H9 (cell line): ENCODE results near the gene PREP. TPM values are rescaled to one million over a fixed set of nuclear protein-coding genes. Genes with fewer than 3 reads are reported as not detected.

Experiments used
- DNase-seq: peaks from one replicate; pipeline ENCODE4 v3.0.0-alpha.2; 2017
- H2AFZ ChIP-seq: one replicate; pipeline ENCODE4 v1.6.1; 2013; ENCODE audit warnings: mild to moderate bottlenecking, low read length, control low read depth, moderate library complexity
- H2AK5ac ChIP-seq: 2 replicates; pipeline ENCODE4 v1.6.1; 2013; ENCODE audit warnings: low read length, control low read depth, mixed read lengths; ENCODE audit not compliant: insufficient read length
- H2BK120ac ChIP-seq: one replicate; pipeline ENCODE4 v1.6.1; 2013; ENCODE audit warnings: low read depth, mild to moderate bottlenecking, low read length, control low read depth, inconsistent platforms; ENCODE audit not compliant: poor library complexity, severe bottlenecking
- H2BK12ac ChIP-seq: 2 replicates; pipeline ENCODE4 v1.6.1; 2013; ENCODE audit warnings: low read length, control low read depth, mixed read lengths, low read depth; ENCODE audit not compliant: insufficient read length
- H2BK15ac ChIP-seq: 2 replicates; pipeline ENCODE4 v1.6.1; 2013; ENCODE audit warnings: low read depth, low read length, control low read depth
- H2BK20ac ChIP-seq: one replicate; pipeline ENCODE4 v1.6.1; 2013; ENCODE audit warnings: low read depth, mild to moderate bottlenecking, low read length, control low read depth, inconsistent platforms; ENCODE audit not compliant: poor library complexity, severe bottlenecking
- H2BK5ac ChIP-seq: 2 replicates; pipeline ENCODE4 v1.6.1; 2013; ENCODE audit warnings: low read length, control low read depth, mixed read lengths; ENCODE audit not compliant: insufficient read length
- H3K14ac ChIP-seq: 2 replicates; pipeline ENCODE4 v1.6.1; 2013; ENCODE audit warnings: low read length, control low read depth; ENCODE audit not compliant: insufficient read depth
- H3K18ac ChIP-seq: 2 replicates; pipeline ENCODE4 v1.6.1; 2013; ENCODE audit warnings: low read depth, mild to moderate bottlenecking, mixed read lengths, low read length, control low read depth; ENCODE audit not compliant: insufficient read length
- H3K23ac ChIP-seq: 2 replicates; pipeline ENCODE4 v1.6.1; 2013; ENCODE audit warnings: low read length, control low read depth, mixed read lengths, low read depth; ENCODE audit not compliant: insufficient read length
- H3K23me2 ChIP-seq: 2 replicates; pipeline ENCODE4 v1.6.1; 2013; ENCODE audit warnings: low read depth, mild to moderate bottlenecking, mixed read lengths, low read length, control low read depth; ENCODE audit not compliant: insufficient read length, poor library complexity, severe bottlenecking
- H3K27ac ChIP-seq: 2 replicates; pipeline ENCODE4 v1.5.1; 2013; ENCODE audit warnings: low read length, control low read depth, mixed read lengths, low read depth; ENCODE audit not compliant: insufficient read length
- H3K27me3 ChIP-seq: 2 replicates; pipeline ENCODE4 v1.6.1; 2013; ENCODE audit warnings: low read length, control low read depth, inconsistent platforms; ENCODE audit not compliant: insufficient read depth
- H3K4ac ChIP-seq: 2 replicates; pipeline ENCODE4 v1.6.1; 2013; ENCODE audit warnings: low read depth, mild to moderate bottlenecking, control low read depth, inconsistent platforms, low read length, moderate library complexity
- H3K4me1 ChIP-seq: 2 replicates; pipeline ENCODE4 v1.6.1; 2013; ENCODE audit warnings: low read length, control low read depth, inconsistent platforms; ENCODE audit not compliant: insufficient read depth
- H3K4me2 ChIP-seq: 2 replicates; pipeline ENCODE4 v1.6.1; 2013; ENCODE audit warnings: low read length, control low read depth, mixed read lengths; ENCODE audit not compliant: insufficient read length, insufficient read depth
- H3K56ac ChIP-seq: 2 replicates; pipeline ENCODE4 v1.6.1; 2013; ENCODE audit warnings: low read depth, mild to moderate bottlenecking, mixed read lengths, low read length, control low read depth; ENCODE audit not compliant: insufficient read length
- H3K79me1 ChIP-seq: 2 replicates; pipeline ENCODE4 v1.6.1; 2013; ENCODE audit warnings: low read depth, mild to moderate bottlenecking, moderate library complexity, low read length, control low read depth, inconsistent platforms; ENCODE audit not compliant: insufficient read depth, poor library complexity, severe bottlenecking
- H3K79me2 ChIP-seq: 2 replicates; pipeline ENCODE4 v1.6.1; 2013; ENCODE audit warnings: low read length, control low read depth, inconsistent platforms; ENCODE audit not compliant: insufficient read depth
- H3K9ac ChIP-seq: 2 replicates; pipeline ENCODE4 v1.6.1; 2013; ENCODE audit warnings: low read length, control low read depth, mixed read lengths; ENCODE audit not compliant: insufficient read length; ENCODE audit errors: extremely low read depth
- H3K9me3 ChIP-seq: one replicate; pipeline ENCODE4 v1.6.1; 2013; ENCODE audit warnings: low read depth, low read length, inconsistent platforms; ENCODE audit not compliant: control insufficient read depth
- H3T11ph ChIP-seq: one replicate; pipeline ENCODE4 v1.6.1; 2013; ENCODE audit warnings: mild to moderate bottlenecking, low read length, control low read depth, inconsistent platforms
- H4K20me1 ChIP-seq: one replicate; pipeline ENCODE4 v1.6.1; 2013; ENCODE audit not compliant: control insufficient read depth, insufficient read length, insufficient read depth
- H4K5ac ChIP-seq: 2 replicates; pipeline ENCODE4 v1.6.1; 2013; ENCODE audit warnings: low read depth, mild to moderate bottlenecking, mixed read lengths, low read length, control low read depth; ENCODE audit not compliant: insufficient read length
- H4K8ac ChIP-seq: replicated peaks from 2 replicates; pipeline ENCODE4 v1.6.1; 2013; ENCODE audit warnings: low read length, control low read depth, mixed read lengths, low read depth; ENCODE audit not compliant: insufficient read length
- H4K91ac ChIP-seq: 2 replicates; pipeline ENCODE4 v1.6.1; 2013; ENCODE audit warnings: low read depth, mild to moderate bottlenecking, moderate library complexity, mixed read lengths, low read length, control low read depth; ENCODE audit not compliant: insufficient read length
- H3K27ac Mint-ChIP-seq, 3 experiments: 2 replicates in 2 of 3; 3 replicates in 1 of 3; pipeline ENCODE4 v1.8.0; 2020 to 2021; ENCODE audit warnings: mixed read lengths in 3 of 3, mild to moderate bottlenecking in 1 of 3, moderate library complexity in 1 of 3
- H3K27me3 Mint-ChIP-seq: 2 replicates; pipeline ENCODE4 v1.8.0; 2021; ENCODE audit warnings: low read depth, mild to moderate bottlenecking, moderate library complexity, mixed read lengths
- H3K36me3 Mint-ChIP-seq, 3 experiments: 2 replicates in 2 of 3; 3 replicates in 1 of 3; pipeline ENCODE4 v1.8.0; 2020 to 2021; ENCODE audit warnings: low read depth in 3 of 3, mixed read lengths in 3 of 3; ENCODE audit not compliant: insufficient read depth in 1 of 3
- H3K4me1 Mint-ChIP-seq, 2 experiments: 2 replicates each; pipeline ENCODE4 v1.8.0; 2020; ENCODE audit warnings: mixed read lengths in 2 of 2
- H3K4me3 Mint-ChIP-seq, 2 experiments: 2 replicates in 1 of 2; 3 replicates in 1 of 2; pipeline ENCODE4 v1.8.0; 2020 to 2021; ENCODE audit warnings: mild to moderate bottlenecking in 2 of 2, mixed read lengths in 2 of 2, moderate library complexity in 1 of 2
- H3K9me3 Mint-ChIP-seq, 2 experiments: 2 replicates in 1 of 2; 3 replicates in 1 of 2; pipeline ENCODE4 v1.8.0; 2020; ENCODE audit warnings: mild to moderate bottlenecking in 2 of 2, mixed read lengths in 2 of 2, moderate library complexity in 1 of 2
- whole genome bisulfite sequencing: extraction: QIAGEN DNeasy Blood & Tissue Kit; methylation state at CpG from one replicate; pipeline ENCODE4 v1.1.7; 2013; ENCODE audit warnings: missing lambda C conversion rate, low lambda C conversion rate, mixed read lengths; ENCODE audit not compliant: insufficient read length; ENCODE audit errors: extremely low coverage; 5-methylcytosine and 5-hydroxymethylcytosine counted together
- total RNA-seq: library from RNA; stranded (reverse); gene quantifications from 2 replicates; pipeline ENCODE4 v1.2.1, GENCODE V29; 2021
- TF ChIP-seq, protein P1 (sequence below): fragments of 200-600 bp; sonication (generic); conservative IDR thresholded peaks from 3 replicates; pipeline ENCODE4 v1.8.0; 2021; ENCODE audit warnings: antibody characterized with exemption, mild to moderate bottlenecking

The PREP gene
- total RNA-seq, 1 experiment from 2014 or later = 54.0 TPM

DNA sequence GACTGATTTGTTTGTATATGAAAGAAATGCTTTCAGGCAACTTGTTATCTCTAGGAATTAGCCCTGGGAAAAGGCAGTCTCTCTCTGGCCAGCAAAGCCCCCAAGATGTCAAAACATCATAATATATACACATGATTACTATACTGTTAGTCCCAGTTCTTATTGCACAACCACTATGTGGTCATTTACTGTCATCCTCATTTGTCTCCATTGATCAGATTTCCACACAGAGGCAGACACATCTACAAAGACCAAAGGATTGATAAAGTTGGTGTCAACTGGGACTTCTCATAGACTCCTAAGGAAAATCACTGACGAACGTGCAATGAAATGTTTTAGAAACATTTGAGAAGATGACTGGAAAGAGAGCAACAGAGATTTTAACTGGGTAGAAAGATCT, 151.2 kb downstream of the PREP start:
- Histone ChIP-seq H3K4ac (no peak overlapping the region), H3K18ac (no peak overlapping the region), H2BK20ac (no peak overlapping the region), H3K27ac (no peak overlapping the region), H2AK5ac (no peak overlapping the region), H3K4me2 (no peak overlapping the region), H2AFZ (no peak overlapping the region), H4K91ac (no peak overlapping the region), H4K8ac (no peak overlapping the region), H2BK15ac (no peak overlapping the region), H3K27me3 (no peaks in the 10 kb centered on the region), H3K14ac (no peak overlapping the region), H3K23me2 (no peaks in the 10 kb centered on the region), H3K9ac (no peak overlapping the region), H3K79me1 (no peaks in the 10 kb centered on the region), H3T11ph (no peak overlapping the region), H3K23ac (no peak overlapping the region), H2BK5ac (no peak overlapping the region), H3K79me2 (no peaks in the 10 kb centered on the region), H3K9me3 (no peaks in the 10 kb centered on the region), H4K20me1 (no peaks in the 10 kb centered on the region), H3K56ac (no peak overlapping the region), H4K5ac (no peak overlapping the region), H3K4me1 (no peaks in the 10 kb centered on the region; the same call in 1 of the 2 replicates), H2BK120ac (no peak overlapping the region), H2BK12ac (no peak overlapping the region)
- H3K27ac Mint-ChIP-seq = no peak overlapping the region
- WGBS = no CpG with 5 or more reads among the region's 2 CpGs
- H3K27me3 Mint-ChIP-seq = no peaks in the 10 kb centered on the region; the same call in none of the 2 replicates
- H3K4me3 Mint-ChIP-seq = no peak overlapping the region
- H3K9me3 Mint-ChIP-seq = peaks cover 1 to 2% of the 10 kb centered on the region in 2 experiments; a peak in 3 of 5 replicates
- H3K36me3 Mint-ChIP-seq = no peaks in the 10 kb centered on the region; a peak in 1 of 7 replicates
- no peak for DNase-seq
- TF ChIP-seq, protein P1, sequence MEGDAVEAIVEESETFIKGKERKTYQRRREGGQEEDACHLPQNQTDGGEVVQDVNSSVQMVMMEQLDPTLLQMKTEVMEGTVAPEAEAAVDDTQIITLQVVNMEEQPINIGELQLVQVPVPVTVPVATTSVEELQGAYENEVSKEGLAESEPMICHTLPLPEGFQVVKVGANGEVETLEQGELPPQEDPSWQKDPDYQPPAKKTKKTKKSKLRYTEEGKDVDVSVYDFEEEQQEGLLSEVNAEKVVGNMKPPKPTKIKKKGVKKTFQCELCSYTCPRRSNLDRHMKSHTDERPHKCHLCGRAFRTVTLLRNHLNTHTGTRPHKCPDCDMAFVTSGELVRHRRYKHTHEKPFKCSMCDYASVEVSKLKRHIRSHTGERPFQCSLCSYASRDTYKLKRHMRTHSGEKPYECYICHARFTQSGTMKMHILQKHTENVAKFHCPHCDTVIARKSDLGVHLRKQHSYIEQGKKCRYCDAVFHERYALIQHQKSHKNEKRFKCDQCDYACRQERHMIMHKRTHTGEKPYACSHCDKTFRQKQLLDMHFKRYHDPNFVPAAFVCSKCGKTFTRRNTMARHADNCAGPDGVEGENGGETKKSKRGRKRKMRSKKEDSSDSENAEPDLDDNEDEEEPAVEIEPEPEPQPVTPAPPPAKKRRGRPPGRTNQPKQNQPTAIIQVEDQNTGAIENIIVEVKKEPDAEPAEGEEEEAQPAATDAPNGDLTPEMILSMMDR = no peak
- peaks cover 3% of the 10 kb centered on the region in 2 experiments for H3K4me1 Mint-ChIP-seq
